GM12878 (cell line): ENCODE data around the gene STARD5. TPM values are rescaled to one million over a fixed set of nuclear protein-coding genes. Genes with fewer than 3 reads are reported as not detected.

ENCODE experiments used
- ATAC-seq: fragments of 200-7000 bp; cut with Tn5 transposase; 3 replicates; pipeline ENCODE4 v1.9.1; 2020; ENCODE audit warnings: mild to moderate bottlenecking, moderate library complexity
- BruUV-seq: library from RNA; stranded (reverse); fragments of 400-500 nt; replicated peaks from 2 replicates; lab custom pipeline; 2021; lab: Mats Ljungman, UMichigan
- CTCF ChIA-PET: fragments of 300-600 bp; sonication (Branson Sonifier 250); formaldehyde crosslinking; extraction: SDS; loops from one replicate; lab custom pipeline; 2021; ENCODE audit warnings: inconsistent platforms; lab: Yijun Ruan, JAX
- POLR2A ChIA-PET: fragments of 350-600 bp; formaldehyde crosslinking; extraction: SDS; loops from one replicate; lab custom pipeline; 2021; ENCODE audit warnings: inconsistent platforms; lab: Charles Lee
- RAD21 ChIA-PET: fragments of 300-600 bp; sonication (Branson Sonifier 250); formaldehyde crosslinking; loops from one replicate; lab custom pipeline; 2023; ENCODE audit warnings: antibody characterized with exemption; ENCODE audit not compliant: unreplicated experiment; lab: Charles Lee
- SMC1A ChIA-PET: fragments of 300-600 bp; sonication (Branson Sonifier 250); formaldehyde crosslinking; loops from one replicate; lab custom pipeline; 2023; ENCODE audit not compliant: unreplicated experiment, uncharacterized antibody; lab: Charles Lee
- DNase-seq: peaks from one replicate; pipeline ENCODE4 v3.0.0-alpha.2; 2011; ENCODE audit warnings: low read depth, low spot score
- FAIRE-seq: peaks from 3 replicates; lab custom pipeline; 2011; peaks lifted over from hg19 to GRCh38; lab: Jason Lieb, UNC
- H2AFZ ChIP-seq: 2 replicates; pipeline ENCODE4 v1.6.0; 2011; ENCODE audit warnings: low read depth, low read length, control low read depth; ENCODE audit not compliant: control insufficient read depth
- H3K27ac ChIP-seq: 2 replicates; pipeline ENCODE4 v1.5.1; 2011; ENCODE audit warnings: control low read depth; ENCODE audit not compliant: control insufficient read depth, insufficient read depth
- H3K27me3 ChIP-seq, 2 experiments: replicated peaks in 1 of 2; 2 replicates each; pipeline versions ENCODE4 v1.6.0 to v1.6.1; 2011; ENCODE audit warnings: low read length in 1 of 2; ENCODE audit not compliant: control insufficient read depth in 2 of 2, insufficient read depth in 2 of 2
- H3K36me3 ChIP-seq, 2 experiments: 2 replicates each; pipeline ENCODE4 v1.5.1; 2011; ENCODE audit warnings: low read length in 1 of 2; ENCODE audit not compliant: control insufficient read depth in 2 of 2, insufficient read depth in 2 of 2
- H3K4me1 ChIP-seq: 2 replicates; pipeline ENCODE4 v1.6.1; 2011; ENCODE audit warnings: mild to moderate bottlenecking, low read length, moderate library complexity, mixed read lengths; ENCODE audit not compliant: control insufficient read depth, insufficient read depth
- H3K4me2 ChIP-seq: 2 replicates; pipeline ENCODE4 v1.6.0; 2011; ENCODE audit warnings: control low read depth; ENCODE audit not compliant: control insufficient read depth, insufficient read depth
- H3K4me3 ChIP-seq: fragments of 200-600 bp; sonication (generic); 2 replicates; pipeline ENCODE4 v1.5.1; 2016
- H3K79me2 ChIP-seq: 2 replicates; pipeline ENCODE4 v1.6.0; 2011; ENCODE audit warnings: low read length; ENCODE audit not compliant: control insufficient read depth, insufficient read depth
- H3K9ac ChIP-seq: 2 replicates; pipeline ENCODE4 v1.8.0; 2011; ENCODE audit warnings: low read length, control low read depth, mixed read lengths; ENCODE audit not compliant: control insufficient read depth, insufficient read depth
- H3K9me3 ChIP-seq: replicated peaks from 3 replicates; pipeline ENCODE4 v1.5.1; 2011; ENCODE audit warnings: mild to moderate bottlenecking, low read length; ENCODE audit not compliant: control insufficient read depth, insufficient read depth
- H4K20me1 ChIP-seq: 2 replicates; pipeline ENCODE4 v1.6.0; 2011; ENCODE audit not compliant: control insufficient read depth, insufficient read depth
- ATF7 ChIP-seq: fragments of 450-650 bp; IDR thresholded peaks from 2 replicates; pipeline ENCODE4 v1.6.1; 2016; ENCODE audit warnings: low read depth, mild to moderate bottlenecking
- KDM1A ChIP-seq: fragments of 200-600 bp; sonication (generic); IDR thresholded peaks from 2 replicates; pipeline ENCODE4 v1.6.1; 2016; ENCODE audit warnings: borderline replicate concordance
- MXI1 ChIP-seq: fragments of 150-350 bp; IDR thresholded peaks from 2 replicates; pipeline ENCODE4 v1.6.1; 2011; ENCODE audit warnings: low read depth, mild to moderate bottlenecking, inconsistent platforms, low read length, improper control_type of control experiment
- NR2C1 ChIP-seq: fragments of 450-650 bp; IDR thresholded peaks from 2 replicates; pipeline ENCODE4 v1.6.1; 2017; ENCODE audit warnings: antibody characterized with exemption, mild to moderate bottlenecking, moderate library complexity
- POLR2AphosphoS5 ChIP-seq: IDR thresholded peaks from 2 replicates; pipeline ENCODE4 v1.6.1; 2011; ENCODE audit warnings: mild to moderate bottlenecking, low read length, inconsistent platforms
- RAD21 ChIP-seq: IDR thresholded peaks from 2 replicates; pipeline ENCODE4 v1.6.1; 2011; ENCODE audit warnings: mild to moderate bottlenecking, low read depth, low read length, moderate library complexity; ENCODE audit not compliant: insufficient read depth
- RFX5 ChIP-seq: IDR thresholded peaks from 2 replicates; pipeline ENCODE4 v1.6.1; 2011; ENCODE audit warnings: low read depth, low read length, improper control_type of control experiment
- WGBS: methylation state at CpG from one replicate; pipeline ENCODE4 v1.1.6; 2016; ENCODE audit warnings: low lambda C conversion rate; ENCODE audit not compliant: insufficient replicate concordance, insufficient coverage; ENCODE audit errors: missing lambda C conversion rate; 5-methylcytosine and 5-hydroxymethylcytosine counted together
- in situ Hi-C: fragments of 300-500 bp; cut with MboI; formaldehyde crosslinking; loops from 9 replicates; pipeline ENCODE4 v1.14.3; 2018; ENCODE audit warnings: mixed read lengths
- intact Hi-C: fragments of 100-400 bp; cut with micrococcal nuclease; formaldehyde crosslinking; loops from one replicate; pipeline ENCODE4 v1.14.2; 2022; ENCODE audit not compliant: unreplicated experiment
- polyA plus RNA-seq, 11 experiments: library from polyadenylated mRNA; depleted of rRNA in 4 of 11; unstranded in 6 of 11; stranded (reverse) in 5 of 11; fragments of >200 nt; fragmentation: Nextera tagmentation in 4 of 11; fragmentation: Illumina TruSeq in 1 of 11; extraction: Ambion mirVana in 4 of 11; extraction: Trizol in 1 of 11; gene quantifications; 1 replicate in 1 of 11; 2 replicates in 10 of 11; pipeline versions ENCODE4 v1.2.1 to v1.2.3, GENCODE V29; 2011 to 2016; ENCODE audit warnings: inconsistent platforms in 2 of 11, missing spikeins in 2 of 11, low read depth in 1 of 11
- total RNA-seq, 4 experiments: library from RNA; depleted of rRNA in 3 of 4; stranded (reverse); fragments of >200 nt in 3 of 4; fragmentation: Illumina TruSeq in 1 of 4; extraction: Trizol in 1 of 4; gene quantifications; 2 replicates each; pipeline versions ENCODE4 v1.2.1 to v1.2.3, GENCODE V29; 2013 to 2021
- TF ChIP-seq, protein P1 (sequence below): IDR thresholded peaks from 2 replicates; pipeline ENCODE4 v1.6.1; 2011; ENCODE audit warnings: mild to moderate bottlenecking, low read depth, low read length, moderate library complexity; ENCODE audit not compliant: insufficient replicate concordance
- TF ChIP-seq, protein P2 (sequence below): fragments of 450-650 bp; IDR thresholded peaks from 2 replicates; pipeline ENCODE4 v1.6.1; 2017; ENCODE audit warnings: low read depth, mild to moderate bottlenecking, moderate library complexity
- TF ChIP-seq, protein P3 (sequence below): fragments of 450-650 bp; IDR thresholded peaks from 2 replicates; pipeline ENCODE4 v1.6.1; 2017; ENCODE audit warnings: antibody characterized with exemption, mild to moderate bottlenecking, moderate library complexity

Gene STARD5
- total and polyA plus RNA-seq, 10 of the 15 experiments (the other 5 are each of a cell fraction or from before 2014, with no cell fraction given): 2.3 to 9.4 (median 4.7) TPM

- TF ChIP-seq, protein P1, sequence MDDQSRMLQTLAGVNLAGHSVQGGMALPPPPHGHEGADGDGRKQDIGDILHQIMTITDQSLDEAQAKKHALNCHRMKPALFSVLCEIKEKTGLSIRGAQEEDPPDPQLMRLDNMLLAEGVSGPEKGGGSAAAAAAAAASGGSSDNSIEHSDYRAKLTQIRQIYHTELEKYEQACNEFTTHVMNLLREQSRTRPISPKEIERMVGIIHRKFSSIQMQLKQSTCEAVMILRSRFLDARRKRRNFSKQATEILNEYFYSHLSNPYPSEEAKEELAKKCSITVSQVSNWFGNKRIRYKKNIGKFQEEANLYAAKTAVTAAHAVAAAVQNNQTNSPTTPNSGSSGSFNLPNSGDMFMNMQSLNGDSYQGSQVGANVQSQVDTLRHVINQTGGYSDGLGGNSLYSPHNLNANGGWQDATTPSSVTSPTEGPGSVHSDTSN: no peak
- TF ChIP-seq, all 136 proteins: peak for 0
Observed at GRCh38 chr15:81273200-81273599, 50.7 kb downstream of the STARD5 start (continued).

DNA sequence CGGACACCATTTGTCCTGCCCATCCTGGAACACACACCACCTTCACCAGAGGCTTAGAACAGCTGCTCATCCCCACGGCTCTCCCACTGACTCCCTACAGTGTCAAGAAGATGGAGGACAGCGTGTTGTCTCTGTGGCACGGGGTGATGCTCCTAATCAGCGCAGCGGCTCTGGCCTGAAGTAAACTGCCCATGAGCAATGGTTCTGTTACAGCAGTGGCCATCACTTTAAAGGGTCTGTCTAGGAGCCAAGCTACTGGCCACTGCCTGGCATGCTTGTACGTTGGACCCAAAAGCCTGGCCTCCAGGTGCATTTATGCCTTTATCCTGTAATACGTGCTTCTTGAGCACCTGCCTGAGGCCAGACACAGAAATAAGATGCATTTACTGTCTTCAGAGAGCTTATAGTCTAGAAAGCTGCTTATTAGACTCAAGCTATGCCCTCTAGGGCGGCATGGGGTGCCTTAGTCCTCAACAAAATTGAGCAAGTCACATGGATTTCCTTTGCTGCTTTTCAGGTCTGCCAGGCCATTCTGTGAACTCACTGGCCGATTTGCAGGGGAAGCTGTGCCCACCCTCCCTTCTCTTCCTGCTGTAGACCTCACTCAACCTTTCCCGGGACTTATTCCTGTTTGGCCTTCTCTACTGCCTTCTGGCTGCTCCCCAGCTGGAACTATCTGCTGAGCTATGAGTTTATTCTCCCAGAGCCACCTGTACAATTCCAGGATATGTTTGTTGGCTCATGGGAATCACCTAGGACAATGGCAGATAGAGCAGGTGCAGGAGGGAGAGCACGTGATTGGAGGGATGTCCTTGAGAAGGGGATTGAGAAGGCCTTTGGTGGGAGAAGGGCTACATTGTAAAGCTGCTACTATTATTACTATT is 51.9 kb downstream of the STARD5 start:
- no peaks in the 10 kb centered on the region for H4K20me1 ChIP-seq
- 46% methylated on average over 12 of the region's 12 CpGs for whole genome bisulfite sequencing
- POLR2A ChIA-PET: no interaction called here
- no TSS peak for BruUV-seq
- H3K4me1 ChIP-seq: peaks cover 12% of the 10 kb centered on the region
- intact Hi-C loops (loop anchor here (10.0 kb wide), 1 partner anchor 203 kb away; no protein-coding TSS in a partner anchor), in situ Hi-C loops (no loop called here)
- CTCF ChIA-PET: interaction anchor here (1.2 to 11.0 kb wide), 3 partner anchors 8 to 128 kb away, joined by 3 to 242 read pairs (median 70); no protein-coding TSS in a partner anchor
- H3K79me2 ChIP-seq: no peaks in the 10 kb centered on the region
- no peak overlapping the region for H2AFZ ChIP-seq
- H3K27ac ChIP-seq: no peak overlapping the region
- H3K9ac ChIP-seq: no peak overlapping the region
- RAD21 ChIA-PET: interaction anchor here (1.4 to 7.4 kb wide), 3 partner anchors 20 to 128 kb away, joined by 3 to 137 read pairs (median 32); no protein-coding TSS in a partner anchor
- no peaks in the 10 kb centered on the region for H3K27me3 ChIP-seq
- H3K4me3 ChIP-seq: no peak overlapping the region
- no peak for FAIRE-seq
- no peak for ATAC-seq
- SMC1A ChIA-PET: interaction anchor here (0.7 to 4.8 kb wide), 6 partner anchors 12 to 129 kb away, joined by 3 to 109 read pairs (median 4); no protein-coding TSS in a partner anchor
- no peaks in the 10 kb centered on the region for H3K36me3 ChIP-seq
- no peak for DNase-seq
- H3K9me3 ChIP-seq: no peaks in the 10 kb centered on the region; the same call in 1 of the 3 replicates
- H3K4me2 ChIP-seq: no peak overlapping the region
- no peak for TF ChIP-seq ATF7
- TF ChIP-seq, protein P2, sequence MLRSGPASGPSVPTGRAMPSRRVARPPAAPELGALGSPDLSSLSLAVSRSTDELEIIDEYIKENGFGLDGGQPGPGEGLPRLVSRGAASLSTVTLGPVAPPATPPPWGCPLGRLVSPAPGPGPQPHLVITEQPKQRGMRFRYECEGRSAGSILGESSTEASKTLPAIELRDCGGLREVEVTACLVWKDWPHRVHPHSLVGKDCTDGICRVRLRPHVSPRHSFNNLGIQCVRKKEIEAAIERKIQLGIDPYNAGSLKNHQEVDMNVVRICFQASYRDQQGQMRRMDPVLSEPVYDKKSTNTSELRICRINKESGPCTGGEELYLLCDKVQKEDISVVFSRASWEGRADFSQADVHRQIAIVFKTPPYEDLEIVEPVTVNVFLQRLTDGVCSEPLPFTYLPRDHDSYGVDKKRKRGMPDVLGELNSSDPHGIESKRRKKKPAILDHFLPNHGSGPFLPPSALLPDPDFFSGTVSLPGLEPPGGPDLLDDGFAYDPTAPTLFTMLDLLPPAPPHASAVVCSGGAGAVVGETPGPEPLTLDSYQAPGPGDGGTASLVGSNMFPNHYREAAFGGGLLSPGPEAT: no peak
- no peak for TF ChIP-seq MXI1
- TF ChIP-seq, protein P3, sequence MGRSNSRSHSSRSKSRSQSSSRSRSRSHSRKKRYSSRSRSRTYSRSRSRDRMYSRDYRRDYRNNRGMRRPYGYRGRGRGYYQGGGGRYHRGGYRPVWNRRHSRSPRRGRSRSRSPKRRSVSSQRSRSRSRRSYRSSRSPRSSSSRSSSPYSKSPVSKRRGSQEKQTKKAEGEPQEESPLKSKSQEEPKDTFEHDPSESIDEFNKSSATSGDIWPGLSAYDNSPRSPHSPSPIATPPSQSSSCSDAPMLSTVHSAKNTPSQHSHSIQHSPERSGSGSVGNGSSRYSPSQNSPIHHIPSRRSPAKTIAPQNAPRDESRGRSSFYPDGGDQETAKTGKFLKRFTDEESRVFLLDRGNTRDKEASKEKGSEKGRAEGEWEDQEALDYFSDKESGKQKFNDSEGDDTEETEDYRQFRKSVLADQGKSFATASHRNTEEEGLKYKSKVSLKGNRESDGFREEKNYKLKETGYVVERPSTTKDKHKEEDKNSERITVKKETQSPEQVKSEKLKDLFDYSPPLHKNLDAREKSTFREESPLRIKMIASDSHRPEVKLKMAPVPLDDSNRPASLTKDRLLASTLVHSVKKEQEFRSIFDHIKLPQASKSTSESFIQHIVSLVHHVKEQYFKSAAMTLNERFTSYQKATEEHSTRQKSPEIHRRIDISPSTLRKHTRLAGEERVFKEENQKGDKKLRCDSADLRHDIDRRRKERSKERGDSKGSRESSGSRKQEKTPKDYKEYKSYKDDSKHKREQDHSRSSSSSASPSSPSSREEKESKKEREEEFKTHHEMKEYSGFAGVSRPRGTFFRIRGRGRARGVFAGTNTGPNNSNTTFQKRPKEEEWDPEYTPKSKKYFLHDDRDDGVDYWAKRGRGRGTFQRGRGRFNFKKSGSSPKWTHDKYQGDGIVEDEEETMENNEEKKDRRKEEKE: no peak
- TF ChIP-seq POLR2AphosphoS5: no peak
- TF ChIP-seq NR2C1: no peak
- TF ChIP-seq KDM1A: no peak
- no peak for TF ChIP-seq RAD21
- TF ChIP-seq RFX5: no peak
